Ishikawa (cell line): ENCODE data around the gene SH2D3C.

Experiments
- CEBPB ChIP-seq: IDR thresholded peaks from 2 replicates; pipeline ENCODE4 v1.6.1; 2012
- EGR1 ChIP-seq: IDR thresholded peaks from 2 replicates; pipeline ENCODE4 v1.6.1; 2012
- MAX ChIP-seq: IDR thresholded peaks from 2 replicates; pipeline ENCODE4 v1.6.1; 2012
- NFIC ChIP-seq: IDR thresholded peaks from 2 replicates; pipeline ENCODE4 v1.6.1; 2012
- RAD21 ChIP-seq: IDR thresholded peaks from 2 replicates; pipeline ENCODE4 v1.6.1; 2012; ENCODE audit warnings: low read depth
- REST ChIP-seq: IDR thresholded peaks from 2 replicates; pipeline ENCODE4 v1.6.1; 2012; ENCODE audit warnings: low read depth, mild to moderate bottlenecking
- TAF1 ChIP-seq: IDR thresholded peaks from 2 replicates; pipeline ENCODE4 v1.6.1; 2012; ENCODE audit warnings: low read depth, mild to moderate bottlenecking
- USF1 ChIP-seq: IDR thresholded peaks from 2 replicates; pipeline ENCODE4 v1.6.1; 2012
- ZBTB7A ChIP-seq: IDR thresholded peaks from 2 replicates; pipeline ENCODE4 v1.6.1; 2012; ENCODE audit warnings: low read depth

GRCh38 chr9:127753148-127753547 lies 25.3 kb downstream of the SH2D3C start:
- TF ChIP-seq USF1, result no peak
- no peak for TF ChIP-seq TAF1
- TF ChIP-seq MAX, result no peak
- TF ChIP-seq NFIC, result no peak
- TF ChIP-seq ZBTB7A, result no peak
- no peak for TF ChIP-seq RAD21
- no peak for TF ChIP-seq CEBPB
- no peak for TF ChIP-seq EGR1
- TF ChIP-seq REST, result no peak
